GM18502 (cell line): Measurements from ENCODE around the gene FRY.
A peak's percentile ranks its signal among the peaks of the same experiment; 100 is the strongest.
"Not testable (repeated sequence)": the region's sequence is repeated elsewhere in the genome, so short reads cannot be mapped to it uniquely, and the experiment has no call there.

Source experiments
- ATAC-seq: cut with Tn5 transposase; IDR thresholded peaks from one replicate; pipeline ENCODE4 v1.9.1; 2021; ENCODE audit warnings: mild to moderate bottlenecking; ENCODE audit not compliant: unreplicated experiment, poor library complexity

FRY gene

GRCh38 chr13:32031025-32031814 is at the start of gene FRY:
Gene FRY, plus strand, starts transcription at chr13:32031774. Its CDS starts 22 bp downstream, at chr13:32031796.
- peak; percentile 77 for ATAC-seq

GRCh38 chr13:31982124-31982523 is 49.5 kb upstream of the FRY start:
- no peak for ATAC-seq

- ATAC-seq, result no peak
Observed at GRCh38 chr13:31982540-31982939, 49.0 kb upstream of the FRY start.

- ATAC-seq, result not testable (repeated sequence)
Observed at GRCh38 chr13:31983696-31984095, 47.9 kb upstream of the FRY start.

GRCh38 chr13:31984388-31984787 is 47.2 kb upstream of the FRY start:
- not testable (repeated sequence) for ATAC-seq

- no peak for ATAC-seq
Observed at GRCh38 chr13:31986676-31987470, 44.7 kb upstream of the FRY start.

- ATAC-seq, result no peak
Observed at GRCh38 chr13:31987535-31988170, 43.9 kb upstream of the FRY start.

- not testable (repeated sequence) for ATAC-seq
Observed at GRCh38 chr13:31994367-31994766, 37.2 kb upstream of the FRY start.

GRCh38 chr13:31996601-31997000 is 35.0 kb upstream of the FRY start:
- ATAC-seq, result no peak

- no peak for ATAC-seq
Observed at GRCh38 chr13:31997641-31998040, 33.9 kb upstream of the FRY start.

GRCh38 chr13:31998131-31998530 is 33.4 kb upstream of the FRY start:
- ATAC-seq, result no peak

GRCh38 chr13:32000754-32001153 is 30.8 kb upstream of the FRY start:
- not testable (repeated sequence) for ATAC-seq

GRCh38 chr13:32001154-32001768 is 30.3 kb upstream of the FRY start:
- peak; percentile 93 for ATAC-seq

- no peak for ATAC-seq
Observed at GRCh38 chr13:32001769-32002168, 29.8 kb upstream of the FRY start.

- ATAC-seq, result no peak
Observed at GRCh38 chr13:32002873-32003272, 28.7 kb upstream of the FRY start.

- ATAC-seq, result no peak
Observed at GRCh38 chr13:32007494-32007893, 24.1 kb upstream of the FRY start.

GRCh38 chr13:32008518-32009175 is 22.9 kb upstream of the FRY start:
- ATAC-seq, result no peak

GRCh38 chr13:32009362-32009761 is 22.2 kb upstream of the FRY start:
- ATAC-seq, result no peak

GRCh38 chr13:32010136-32010535 is 21.4 kb upstream of the FRY start:
- ATAC-seq, result no peak

GRCh38 chr13:32011971-32012370 is 19.6 kb upstream of the FRY start:
- ATAC-seq, result no peak
